ENCODE measurements around the gene ZNF516. TPM values are rescaled to one million over a fixed set of nuclear protein-coding genes. Genes with fewer than 3 reads are reported as not detected.
A peak's percentile ranks its signal among the peaks of the same experiment; 100 is the strongest.

The ZNF516 gene
- total RNA-seq, 1 donor from 2014 or later = 19.4 TPM

DNA sequence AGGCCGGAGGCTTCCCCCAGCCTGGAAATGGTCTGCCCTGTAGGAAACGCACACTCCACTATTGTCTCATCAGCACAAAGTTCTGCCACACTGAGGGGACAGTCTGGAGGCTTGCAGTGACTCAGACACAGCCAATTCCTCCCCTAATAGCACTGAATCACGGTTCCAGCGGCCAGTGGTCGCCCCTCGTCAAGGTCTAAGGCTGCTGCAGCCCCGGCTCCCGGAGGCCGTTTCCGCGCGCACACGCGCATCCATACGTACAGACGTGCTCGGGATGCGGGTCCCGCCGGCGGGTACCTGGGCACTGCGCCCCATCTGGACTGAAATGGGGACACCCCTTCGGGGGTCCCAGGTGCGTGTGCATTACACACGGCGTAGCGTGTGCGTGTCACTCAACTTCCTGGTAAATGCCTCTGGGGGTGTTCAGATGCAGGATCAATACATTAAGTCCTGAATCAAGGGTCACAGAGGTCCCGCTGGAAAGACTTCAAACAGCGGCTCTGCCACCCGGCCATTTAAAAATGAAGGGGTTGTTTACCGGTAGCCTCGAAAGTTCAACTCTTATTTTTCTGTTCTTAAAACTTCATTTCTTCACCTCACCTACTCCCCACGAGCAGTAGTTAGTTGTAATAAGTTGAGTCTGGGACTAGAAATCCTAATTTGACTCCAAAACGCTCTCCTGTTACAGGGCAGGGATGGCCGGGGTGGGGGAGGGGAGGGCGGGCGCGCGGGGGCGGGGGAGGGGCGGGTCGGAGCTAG is 572 bp upstream of the ZNF516 start:
- Mint-ChIP-seq H3K4me1 (peaks cover 48% of the 10 kb centered on the region), H3K27me3 (peaks cover 13% of the 10 kb centered on the region), H3K27ac (peak overlapping the region; percentile 75), H3K9me3 (peaks cover 4% of the 10 kb centered on the region), H3K36me3 (ENCODE audit: low read depth) (peaks cover 17% of the 10 kb centered on the region), H3K4me3 (peak overlapping the region; percentile 86)
- ChIA-PET CTCF (no interaction called here), POLR2A (interaction anchor here (0.5 to 1.0 kb wide), 2 partner anchors 16 to 19 kb away, joined by 3 to 4 read pairs; no protein-coding TSS in a partner anchor)
- DNase-seq = peak; percentile 44
- ATAC-seq (ENCODE audit: low read depth) = peak; percentile 7
- TF ChIP-seq, protein P1, sequence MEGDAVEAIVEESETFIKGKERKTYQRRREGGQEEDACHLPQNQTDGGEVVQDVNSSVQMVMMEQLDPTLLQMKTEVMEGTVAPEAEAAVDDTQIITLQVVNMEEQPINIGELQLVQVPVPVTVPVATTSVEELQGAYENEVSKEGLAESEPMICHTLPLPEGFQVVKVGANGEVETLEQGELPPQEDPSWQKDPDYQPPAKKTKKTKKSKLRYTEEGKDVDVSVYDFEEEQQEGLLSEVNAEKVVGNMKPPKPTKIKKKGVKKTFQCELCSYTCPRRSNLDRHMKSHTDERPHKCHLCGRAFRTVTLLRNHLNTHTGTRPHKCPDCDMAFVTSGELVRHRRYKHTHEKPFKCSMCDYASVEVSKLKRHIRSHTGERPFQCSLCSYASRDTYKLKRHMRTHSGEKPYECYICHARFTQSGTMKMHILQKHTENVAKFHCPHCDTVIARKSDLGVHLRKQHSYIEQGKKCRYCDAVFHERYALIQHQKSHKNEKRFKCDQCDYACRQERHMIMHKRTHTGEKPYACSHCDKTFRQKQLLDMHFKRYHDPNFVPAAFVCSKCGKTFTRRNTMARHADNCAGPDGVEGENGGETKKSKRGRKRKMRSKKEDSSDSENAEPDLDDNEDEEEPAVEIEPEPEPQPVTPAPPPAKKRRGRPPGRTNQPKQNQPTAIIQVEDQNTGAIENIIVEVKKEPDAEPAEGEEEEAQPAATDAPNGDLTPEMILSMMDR (IDR thresholded peaks at IDR 0.05) = no peak
- intact Hi-C loops (cut with micrococcal nuclease) = no loop called here

DNA sequence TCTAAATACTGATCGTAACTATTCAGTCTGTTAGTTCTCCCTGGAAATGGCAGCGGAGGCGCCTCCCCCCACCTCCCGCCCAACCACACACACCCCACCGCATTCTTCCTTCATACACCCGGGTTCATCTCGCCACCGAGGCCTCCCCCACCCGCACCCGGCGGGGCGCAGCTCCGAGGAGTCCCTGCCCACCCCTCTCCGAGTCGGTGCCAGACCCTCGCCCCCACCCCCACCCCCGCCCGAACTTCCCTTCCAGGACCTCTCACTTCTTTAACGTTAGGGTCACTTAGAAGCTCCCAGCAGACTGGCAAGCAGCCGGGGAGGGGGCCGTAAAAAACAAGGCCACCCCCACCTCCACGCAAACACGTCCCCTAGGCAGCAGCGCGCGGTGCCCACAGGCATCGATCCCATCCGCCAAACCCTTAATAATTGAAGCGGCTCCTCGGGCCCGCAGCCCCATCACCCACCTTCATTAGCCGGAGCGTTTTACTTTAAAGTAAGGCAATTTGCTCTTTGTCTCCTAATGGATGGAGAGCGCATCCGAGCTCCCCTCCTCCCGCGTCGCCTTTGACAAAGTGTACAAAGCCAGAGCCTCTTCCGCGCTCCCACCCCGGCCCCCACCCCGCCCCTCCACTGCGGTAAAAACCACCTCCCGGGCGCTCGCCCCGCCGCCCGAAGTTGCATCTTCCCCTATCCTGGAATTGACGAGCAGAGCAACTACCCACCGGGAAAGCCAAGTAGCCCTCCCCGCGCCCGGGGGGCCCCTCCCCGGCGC is 624 bp downstream of the ZNF516 start:
- H3K36me3 Mint-ChIP-seq (ENCODE audit: low read depth) = peaks cover 17% of the 10 kb centered on the region
- intact Hi-C loops (cut with micrococcal nuclease) = loop anchor here (5.0 kb wide), 6 partner anchors 42 to 1997 kb away; partner anchors contain the start of genes CNDP2, PTGR3 and ZNF407
- DNase-seq (no peak), ATAC-seq (ENCODE audit: low read depth) (no peak)
- H3K27ac Mint-ChIP-seq = peak overlapping the region; percentile 88
- CTCF ChIA-PET = no interaction called here
- peaks cover 49% of the 10 kb centered on the region for H3K4me1 Mint-ChIP-seq
- peaks cover 4% of the 10 kb centered on the region for H3K9me3 Mint-ChIP-seq
- TF ChIP-seq, protein P1 (IDR thresholded peaks at IDR 0.05) = no peak
- POLR2A ChIA-PET = interaction anchor here (0.7 to 1.9 kb wide), 3 partner anchors 43 to 1286 kb away, joined by 3 to 9 read pairs (median 3); no protein-coding TSS in a partner anchor
- H3K27me3 Mint-ChIP-seq = peaks cover 13% of the 10 kb centered on the region
- peak overlapping the region; percentile 91 for H3K4me3 Mint-ChIP-seq

DNA sequence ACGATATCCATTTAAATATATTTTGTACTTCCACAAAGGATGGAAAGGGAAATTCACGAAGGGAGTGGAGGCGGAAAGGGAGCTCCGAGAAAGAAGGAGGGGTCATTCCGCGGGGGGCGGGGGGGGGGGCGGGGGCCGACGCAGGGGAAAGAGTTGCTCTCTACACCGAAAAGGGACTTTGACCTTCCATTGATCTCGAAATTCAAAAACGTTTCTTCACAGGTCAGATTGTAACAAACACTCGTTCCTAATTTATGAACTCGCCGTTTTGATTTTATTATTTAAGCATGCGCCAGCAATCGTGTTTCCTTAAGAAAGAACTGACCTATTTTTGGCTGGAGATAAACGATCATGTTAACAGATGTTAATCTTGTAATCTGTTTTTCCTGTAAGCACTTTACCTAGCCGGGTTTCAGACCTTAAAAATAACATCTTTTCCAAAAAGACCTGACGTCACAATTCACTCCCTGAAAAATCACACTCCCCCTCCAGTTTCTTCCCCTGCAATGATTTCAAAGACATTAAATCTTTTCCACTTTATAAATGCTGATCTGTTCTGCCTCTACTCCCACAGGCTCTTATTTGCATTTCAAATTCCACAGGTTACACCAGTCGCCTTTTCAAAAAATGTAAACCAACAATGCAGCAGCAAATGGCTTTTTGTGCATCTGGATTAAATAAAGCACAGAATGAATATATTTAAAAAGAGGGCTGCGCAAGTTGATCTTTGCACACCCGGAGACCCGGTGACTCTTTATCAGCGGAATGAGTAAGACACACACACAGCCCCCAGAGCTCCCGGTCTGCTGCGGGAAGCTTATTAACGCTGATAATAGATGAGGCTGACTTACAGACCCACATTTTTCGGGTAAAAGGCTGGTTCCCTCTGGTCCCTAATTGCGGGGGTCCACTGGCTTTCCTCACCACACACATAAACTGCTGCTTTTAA is 1.6 kb downstream of the ZNF516 start:
- Mint-ChIP-seq H3K9me3 (peaks cover 2% of the 10 kb centered on the region), H3K4me3 (peak overlapping the region; percentile 91), H3K27ac (peak overlapping the region; percentile 88), H3K36me3 (ENCODE audit: low read depth) (peaks cover 17% of the 10 kb centered on the region), H3K27me3 (peaks cover 13% of the 10 kb centered on the region), H3K4me1 (peaks cover 43% of the 10 kb centered on the region)
- ChIA-PET POLR2A (interaction anchor here (0.5 to 1.9 kb wide), 5 partner anchors 25 to 1246 kb away, joined by 3 to 9 read pairs (median 4); no protein-coding TSS in a partner anchor), CTCF (no interaction called here)
- TF ChIP-seq, protein P1 (IDR thresholded peaks at IDR 0.05) = no peak
- intact Hi-C loops (cut with micrococcal nuclease) = loop anchor here (2.0 to 5.0 kb wide), 9 partner anchors 25 to 1996 kb away; partner anchors contain the start of genes CNDP2, PTGR3, ZNF236 and ZNF407
- DNase-seq (no peak), ATAC-seq (ENCODE audit: low read depth) (peak; percentile 5)

DNA sequence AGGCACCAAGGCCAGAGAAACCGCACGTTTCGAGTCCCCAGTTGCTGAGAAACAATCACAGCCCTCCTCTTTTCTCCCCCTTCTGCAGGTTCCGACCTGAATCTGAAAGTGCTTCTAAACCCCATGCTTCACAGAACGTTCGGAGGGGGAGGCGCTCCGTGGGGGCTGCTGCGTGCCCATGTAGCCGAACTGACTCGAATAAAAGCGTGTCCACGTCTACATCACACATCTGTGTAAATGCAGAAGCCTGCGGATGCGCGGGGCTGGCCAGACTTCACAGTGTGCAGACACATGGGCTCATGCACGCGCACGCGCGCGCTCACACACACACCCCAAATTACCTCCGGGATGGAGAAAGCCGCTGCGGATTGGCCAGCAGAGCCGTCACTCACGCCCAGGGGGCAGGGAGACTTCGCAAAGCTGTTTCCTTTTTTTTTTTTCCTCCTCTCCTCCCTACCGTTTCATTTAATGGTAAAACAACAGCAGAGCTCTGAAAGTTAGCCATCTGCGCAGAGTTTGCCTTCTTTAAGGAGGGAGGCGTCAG is 2.3 kb downstream of the ZNF516 start:
- TF ChIP-seq, protein P1 (IDR thresholded peaks at IDR 0.05) = no peak
- Mint-ChIP-seq H3K4me1 (peaks cover 36% of the 10 kb centered on the region), H3K27ac (peak overlapping the region; percentile 88), H3K36me3 (ENCODE audit: low read depth) (peaks cover 17% of the 10 kb centered on the region), H3K4me3 (peak overlapping the region; percentile 91), H3K27me3 (peaks cover 16% of the 10 kb centered on the region), H3K9me3 (peaks cover 2% of the 10 kb centered on the region)
- intact Hi-C loops (cut with micrococcal nuclease) = loop anchor here (1.0 to 5.0 kb wide), 11 partner anchors 8 to 1995 kb away; partner anchors contain the start of genes CNDP2, PTGR3, ZNF236 and ZNF407
- ATAC-seq (ENCODE audit: low read depth) = peak; percentile 73
- CTCF ChIA-PET = no interaction called here
- DNase-seq = peak; percentile 98
- POLR2A ChIA-PET = interaction anchor here (0.8 to 1.9 kb wide), 3 partner anchors 26 to 127 kb away, joined by 4 to 9 read pairs (median 6); no protein-coding TSS in a partner anchor

Measured in activated B cell treated with CpG ODN at 0.5 μM for 24 hours (primary cell).